Muscle layer of duodenum (tissue), 2 donors: Measurements from ENCODE around the gene FHIP2A.

Experiments used
- H3K27ac ChIP-seq: one replicate; pipeline ENCODE4 v1.7.0; 2013; ENCODE audit warnings: mild to moderate bottlenecking, low read length
- H3K27me3 ChIP-seq: one replicate; pipeline ENCODE4 v1.7.0; 2013; ENCODE audit warnings: low read depth, mild to moderate bottlenecking, control low read depth, low read length
- H3K36me3 ChIP-seq, 2 donors: one replicate each; pipeline ENCODE4 v1.7.0; 2013; ENCODE audit warnings: low read length in 2 of 2, control low read depth in 1 of 2, mild to moderate bottlenecking in 1 of 2; ENCODE audit not compliant: insufficient read depth in 2 of 2, control insufficient read depth in 1 of 2
- H3K4me1 ChIP-seq, 2 donors: one replicate each; pipeline ENCODE4 v1.7.0; 2013; ENCODE audit warnings: low read length in 2 of 2, mild to moderate bottlenecking in 2 of 2, control low read depth in 1 of 2, moderate library complexity in 1 of 2; ENCODE audit not compliant: insufficient read depth in 2 of 2, control insufficient read depth in 1 of 2
- H3K4me3 ChIP-seq, 2 donors: one replicate each; pipeline ENCODE4 v1.7.0; 2013; ENCODE audit warnings: low read length in 2 of 2, low read depth in 1 of 2, mild to moderate bottlenecking in 1 of 2
- H3K9me3 ChIP-seq, 2 donors: one replicate each; pipeline ENCODE4 v1.7.0; 2013; ENCODE audit warnings: low read length in 2 of 2, control low read depth in 1 of 2, mild to moderate bottlenecking in 1 of 2; ENCODE audit not compliant: control insufficient read depth in 1 of 2
- donor health status: healthy.

FHIP2A gene

DNA sequence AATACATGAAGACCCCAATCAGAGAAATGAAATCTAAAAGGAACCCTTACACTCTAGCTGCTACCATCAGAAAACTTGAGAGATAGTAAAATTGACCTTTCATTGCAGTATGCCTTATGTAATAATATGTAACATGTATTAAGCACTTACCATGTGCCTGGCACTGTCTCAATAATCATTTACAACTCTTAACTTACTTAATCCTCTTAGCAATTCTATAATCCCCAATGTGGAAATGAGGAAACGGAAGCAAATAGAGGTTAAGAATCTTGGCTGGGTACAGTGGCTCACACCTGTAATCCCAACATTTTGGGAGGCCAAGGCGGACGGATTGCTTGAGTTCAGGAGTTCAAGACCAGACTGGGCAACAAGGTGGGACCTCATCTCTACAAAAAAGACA, 29.8 kb upstream of the FHIP2A start:
- Histone ChIP-seq H3K9me3 (no peaks in the 10 kb centered on the region), H3K4me3 (no peak overlapping the region), H3K36me3 (no peaks in the 10 kb centered on the region), H3K4me1 (no peaks in the 10 kb centered on the region), H3K27me3 (no peaks in the 10 kb centered on the region), H3K27ac (no peak overlapping the region)

GRCh38 chr10:114795039-114795438, 26.5 kb upstream of the FHIP2A start:
- Histone ChIP-seq H3K36me3 (no peaks in the 10 kb centered on the region), H3K4me3 (no peak overlapping the region), H3K9me3 (no peaks in the 10 kb centered on the region), H3K27me3 (no peaks in the 10 kb centered on the region), H3K4me1 (no peaks in the 10 kb centered on the region), H3K27ac (no peak overlapping the region)

DNA sequence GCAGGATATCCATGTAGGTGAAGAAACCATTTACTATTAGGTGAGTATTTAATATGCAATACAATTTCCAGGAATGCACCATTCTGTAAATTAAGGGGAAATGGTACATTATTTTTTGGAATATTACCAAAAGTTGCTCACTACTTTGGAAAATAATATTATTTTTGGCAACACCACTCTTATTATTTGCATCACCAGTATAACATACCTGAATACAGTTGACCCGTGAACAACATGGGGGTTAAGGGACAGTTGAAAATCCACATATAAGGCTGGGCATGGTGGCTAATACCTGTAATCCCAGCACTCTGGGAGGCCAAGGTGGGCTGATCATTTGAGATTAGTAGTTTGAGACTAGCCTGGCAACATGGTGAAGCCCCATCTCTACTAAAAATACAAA, 21.2 kb upstream of the FHIP2A start:
- no peaks in the 10 kb centered on the region for H3K4me1 ChIP-seq

DNA sequence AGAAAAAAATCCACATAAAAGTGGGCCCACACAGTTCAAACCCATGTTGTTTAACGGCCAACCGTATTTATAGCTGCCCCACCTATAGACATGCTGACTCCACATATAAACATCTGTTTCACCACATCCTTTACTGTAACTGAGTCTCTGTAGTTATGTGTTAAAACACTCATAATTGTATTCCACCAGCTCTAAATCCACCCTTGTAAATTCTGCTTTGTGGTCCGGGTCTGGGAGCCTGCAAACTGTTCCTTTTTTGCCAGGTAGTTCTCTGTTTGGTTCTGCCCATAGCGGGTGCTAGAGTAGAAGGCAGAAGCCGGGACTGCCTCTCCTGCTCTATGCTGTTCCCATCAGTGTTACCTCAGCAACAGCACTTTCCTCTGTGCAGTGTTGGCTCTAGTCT, 20.2 kb upstream of the FHIP2A start:
- Histone ChIP-seq H3K9me3 (no peaks in the 10 kb centered on the region), H3K36me3 (no peaks in the 10 kb centered on the region), H3K27ac (no peak overlapping the region), H3K4me1 (no peaks in the 10 kb centered on the region), H3K27me3 (no peaks in the 10 kb centered on the region), H3K4me3 (no peak overlapping the region)

More for the DNA sequence above, 21.2 kb upstream of the FHIP2A start:
- Histone ChIP-seq H3K4me3 (no peak overlapping the region), H3K27ac (no peak overlapping the region), H3K36me3 (no peaks in the 10 kb centered on the region), H3K27me3 (no peaks in the 10 kb centered on the region), H3K9me3 (no peaks in the 10 kb centered on the region)

GRCh38 chr10:114802177-114802576, 19.4 kb upstream of the FHIP2A start:
- Histone ChIP-seq H3K36me3 (no peaks in the 10 kb centered on the region), H3K9me3 (no peaks in the 10 kb centered on the region), H3K27me3 (no peaks in the 10 kb centered on the region), H3K27ac (no peak overlapping the region), H3K4me3 (no peak overlapping the region), H3K4me1 (no peaks in the 10 kb centered on the region)

DNA sequence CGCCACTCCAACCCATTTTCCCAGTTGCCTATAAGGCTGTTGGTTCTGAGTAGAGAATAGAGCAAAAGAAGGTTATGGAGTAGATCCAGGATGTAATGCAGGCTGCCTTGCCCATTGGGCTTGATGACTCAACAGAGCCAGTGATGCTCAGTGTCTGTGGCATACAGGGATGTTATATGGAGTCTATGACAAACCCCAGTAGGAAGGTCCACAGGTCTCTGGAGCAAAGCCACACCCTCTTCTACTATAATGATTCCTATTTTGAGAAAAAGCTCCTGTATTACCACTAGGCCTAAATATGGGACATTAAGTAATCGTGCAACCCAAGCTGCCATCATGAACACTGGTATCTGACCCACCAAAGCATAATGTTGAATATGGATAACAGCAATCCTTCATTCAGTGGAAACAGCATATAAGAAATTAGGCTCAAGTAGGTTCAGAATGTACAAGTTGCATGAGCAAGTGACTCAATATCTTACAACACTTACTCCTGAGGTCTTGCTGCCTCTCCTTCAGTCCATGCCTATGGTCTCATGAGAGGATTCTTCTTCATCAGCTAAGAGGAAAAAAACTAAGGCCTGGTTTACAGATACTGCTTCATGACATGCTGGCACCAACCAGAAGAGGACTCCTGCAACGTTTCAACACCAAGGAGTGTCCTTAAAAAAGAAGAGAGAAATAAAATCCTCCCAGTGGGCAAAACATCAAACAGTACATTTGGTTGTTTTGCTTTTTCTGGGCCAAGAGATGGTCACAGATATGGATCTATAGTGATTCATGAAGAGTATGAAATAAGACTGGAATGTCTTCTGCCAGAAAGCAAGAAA, 14.8 kb upstream of the FHIP2A start:
- Histone ChIP-seq H3K27me3 (no peaks in the 10 kb centered on the region), H3K4me3 (no peak overlapping the region), H3K36me3 (no peaks in the 10 kb centered on the region), H3K4me1 (no peaks in the 10 kb centered on the region), H3K27ac (no peak overlapping the region), H3K9me3 (no peaks in the 10 kb centered on the region)

GRCh38 chr10:114808982-114809381, 12.6 kb upstream of the FHIP2A start:
- no peaks in the 10 kb centered on the region for H3K36me3 ChIP-seq
- H3K27ac ChIP-seq: no peak overlapping the region
- H3K4me1 ChIP-seq: no peaks in the 10 kb centered on the region
- no peaks in the 10 kb centered on the region for H3K9me3 ChIP-seq
- no peak overlapping the region for H3K4me3 ChIP-seq
- H3K27me3 ChIP-seq: no peaks in the 10 kb centered on the region

GRCh38 chr10:114810926-114811325, 10.7 kb upstream of the FHIP2A start:
- Histone ChIP-seq H3K27me3 (no peaks in the 10 kb centered on the region), H3K27ac (no peak overlapping the region), H3K9me3 (no peaks in the 10 kb centered on the region), H3K4me1 (no peaks in the 10 kb centered on the region), H3K36me3 (no peaks in the 10 kb centered on the region), H3K4me3 (no peak overlapping the region)

- no peaks in the 10 kb centered on the region for H3K36me3 ChIP-seq
- H3K4me1 ChIP-seq: no peaks in the 10 kb centered on the region
- H3K9me3 ChIP-seq: no peaks in the 10 kb centered on the region
- H3K4me3 ChIP-seq: no peak overlapping the region
- no peak overlapping the region for H3K27ac ChIP-seq
- H3K27me3 ChIP-seq: no peaks in the 10 kb centered on the region
Observed at GRCh38 chr10:114811862-114812261, 9.7 kb upstream of the FHIP2A start.

DNA sequence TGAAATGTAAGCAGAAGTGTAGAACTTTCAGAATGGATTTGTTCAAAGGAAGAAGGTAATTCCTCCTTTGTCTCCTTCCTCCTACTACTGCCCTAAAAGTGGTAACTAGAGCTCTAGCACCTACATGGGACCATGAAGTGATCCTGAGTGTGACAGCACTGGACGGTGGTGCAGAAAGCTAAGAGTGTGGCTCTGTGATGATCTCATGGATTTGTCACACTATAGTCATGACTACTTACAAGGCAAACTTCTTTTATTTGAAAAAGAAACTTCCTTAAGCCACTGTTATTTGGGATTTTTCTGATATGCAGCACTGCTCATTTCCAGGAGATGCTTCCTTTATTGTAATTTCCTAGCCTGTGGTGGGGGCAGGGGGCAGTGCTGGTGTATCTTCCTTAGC, 5.8 kb upstream of the FHIP2A start:
- H3K4me3 ChIP-seq: no peak overlapping the region
- H3K9me3 ChIP-seq: no peaks in the 10 kb centered on the region
- no peaks in the 10 kb centered on the region for H3K4me1 ChIP-seq
- no peak overlapping the region for H3K27ac ChIP-seq
- no peaks in the 10 kb centered on the region for H3K36me3 ChIP-seq
- H3K27me3 ChIP-seq: no peaks in the 10 kb centered on the region

DNA sequence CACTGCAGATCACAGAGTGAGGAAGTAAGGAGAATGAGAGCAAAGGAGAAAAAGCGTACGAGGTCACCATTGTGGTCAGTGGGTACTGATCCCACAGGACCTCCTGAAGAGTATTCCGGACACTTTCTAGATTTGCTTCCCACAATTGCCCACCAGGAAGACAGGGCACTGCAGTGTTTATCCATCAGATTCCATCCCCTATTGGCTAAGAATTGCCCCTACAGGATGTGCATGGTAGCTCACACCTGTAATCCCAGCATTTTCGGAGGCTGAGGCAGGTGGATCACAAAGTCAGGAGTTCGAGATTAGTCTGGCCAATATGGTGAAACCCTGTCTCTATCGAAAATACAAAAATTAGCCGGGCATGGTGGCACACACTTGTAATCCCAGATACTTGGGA, 5.3 kb upstream of the FHIP2A start:
- H3K27ac ChIP-seq: no peak overlapping the region
- H3K4me1 ChIP-seq: no peaks in the 10 kb centered on the region
- H3K36me3 ChIP-seq: no peaks in the 10 kb centered on the region
- H3K27me3 ChIP-seq: no peaks in the 10 kb centered on the region
- no peak overlapping the region for H3K4me3 ChIP-seq
- no peaks in the 10 kb centered on the region for H3K9me3 ChIP-seq

DNA sequence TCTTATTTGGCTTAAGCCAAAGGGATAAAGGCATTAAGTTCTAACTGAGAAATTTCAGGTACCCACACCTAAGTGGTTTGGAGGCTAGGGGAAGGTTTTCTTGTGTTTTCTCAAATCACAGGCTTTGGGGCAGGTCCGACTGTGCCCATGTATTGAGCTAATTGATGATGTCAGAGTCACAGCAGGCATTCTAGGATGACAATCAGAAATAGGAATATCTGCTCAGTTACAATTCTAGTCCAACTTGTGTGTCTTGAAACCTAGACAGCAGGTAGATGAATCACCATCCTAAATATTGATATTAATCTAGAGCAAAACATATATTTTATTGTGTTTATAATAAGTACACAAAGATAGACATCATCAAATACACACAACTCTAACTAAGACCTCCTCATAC, 2.3 kb upstream of the FHIP2A start:
- H3K4me3 ChIP-seq: no peak overlapping the region
- H3K9me3 ChIP-seq: no peaks in the 10 kb centered on the region
- H3K27me3 ChIP-seq: no peaks in the 10 kb centered on the region
- H3K27ac ChIP-seq: no peak overlapping the region
- peaks cover 7 to 9% of the 10 kb centered on the region in 2 donors for H3K4me1 ChIP-seq
- H3K36me3 ChIP-seq: peaks cover 0 to 9% of the 10 kb centered on the region in 2 donors
